Astrocyte of the spinal cord (primary cell): ENCODE results near the gene CD58.
A peak's percentile ranks its signal among the peaks of the same experiment; 100 is the strongest.
"Not testable (repeated sequence)": the region's sequence is repeated elsewhere in the genome, so short reads cannot be mapped to it uniquely, and the experiment has no call there.

Experiments used
- DNase-seq: peaks from one replicate; pipeline ENCODE4 v3.0.0; 2011; ENCODE audit warnings: low read depth, low spot score
- H3K4me3 ChIP-seq: 2 replicates; pipeline ENCODE4 v1.5.1; 2011; ENCODE audit warnings: low read depth, mild to moderate bottlenecking, low read length, moderate library complexity
- CTCF ChIP-seq: IDR thresholded peaks from 2 replicates; pipeline ENCODE4 v1.5.1; 2012; ENCODE audit warnings: low read depth, mild to moderate bottlenecking, low read length, inconsistent platforms
- in situ Hi-C: cut with HindIII; loops from 2 replicates; pipeline ENCODE4 v1.10.0; 2017; ENCODE audit warnings: low sequenced_read_pairs

The CD58 gene

GRCh38 chr1:116570358-116571214, at the start of gene CD58:
TSS of gene CD58 (minus strand) at chr1:116571026. CDS start at chr1:116570972, 54 bp downstream.
- in situ Hi-C loops = no loop called here
- H3K4me3 ChIP-seq = peak within 1 kb of the TSS; percentile 76
- DNase-seq = peak; percentile 84
- TF ChIP-seq CTCF = peak; percentile 58

DNA sequence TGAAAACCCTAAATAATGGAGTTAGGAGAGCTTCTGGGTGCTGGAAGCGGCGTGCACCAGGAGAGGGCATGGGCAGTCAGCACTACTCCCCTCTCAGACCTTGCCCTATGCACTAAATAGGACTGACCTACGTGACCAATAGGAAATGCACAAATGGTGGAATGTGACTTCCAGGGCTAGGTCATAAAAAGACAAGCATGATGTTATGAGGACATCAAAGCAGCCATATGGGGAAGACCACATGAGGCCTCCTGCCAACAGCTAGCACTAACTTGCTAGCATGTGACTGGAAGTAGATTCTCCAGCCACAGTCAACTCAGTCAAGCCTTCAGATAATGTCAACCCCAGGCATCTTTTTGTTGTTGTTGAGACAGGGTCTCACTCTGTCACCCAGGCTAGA, 49.6 kb upstream of the CD58 start:
- in situ Hi-C loops, H3K4me3 ChIP-seq, DNase-seq: not testable (repeated sequence)

- in situ Hi-C loops, H3K4me3 ChIP-seq, DNase-seq: not testable (repeated sequence)
Measured at GRCh38 chr1:116619106-116619505, 48.3 kb upstream of the CD58 start.

DNA sequence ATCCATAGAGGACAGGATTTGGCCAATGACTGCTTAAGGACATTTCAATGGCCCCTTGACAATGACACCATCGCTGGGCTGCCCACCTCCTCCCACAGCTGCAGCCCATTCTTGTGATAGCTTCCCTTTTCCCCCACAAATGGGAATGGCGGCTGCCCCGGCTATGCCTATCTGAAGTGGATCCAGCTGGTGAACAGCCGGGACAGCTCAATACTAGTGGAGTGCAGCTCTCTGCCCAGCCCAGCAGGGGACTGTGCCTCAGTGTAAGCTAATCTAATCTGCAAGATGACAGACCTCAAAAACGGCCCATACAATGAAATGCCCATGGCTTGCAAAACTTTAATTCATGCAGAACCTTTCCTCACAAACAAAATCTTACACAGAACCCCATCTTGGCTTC, 47.0 kb upstream of the CD58 start:
- DNase-seq, in situ Hi-C loops, H3K4me3 ChIP-seq: not testable (repeated sequence)

DNA sequence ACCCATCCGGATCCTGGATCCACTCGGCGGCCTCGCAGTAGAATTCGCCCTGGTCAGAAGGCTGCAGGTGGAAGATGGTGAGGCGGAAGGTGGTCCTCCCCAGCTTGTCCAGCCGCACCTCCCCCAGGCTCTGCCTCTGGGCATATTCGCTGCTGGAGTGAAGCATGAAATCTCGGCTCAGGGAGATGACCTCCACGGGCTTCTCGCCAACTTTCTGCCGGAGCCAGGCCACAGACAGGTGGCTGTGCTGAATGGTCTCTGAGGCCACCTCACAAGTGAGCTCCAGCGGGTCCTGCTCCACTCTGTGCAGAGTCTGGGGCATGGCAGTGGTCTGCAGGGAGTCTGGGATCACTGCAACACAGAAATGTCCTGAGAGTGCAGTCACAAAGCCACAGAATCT, 43.0 kb upstream of the CD58 start:
- H3K4me3 ChIP-seq, DNase-seq, in situ Hi-C loops: not testable (repeated sequence)

- DNase-seq, H3K4me3 ChIP-seq, in situ Hi-C loops: not testable (repeated sequence)
Measured at GRCh38 chr1:116609801-116610371, 39.1 kb upstream of the CD58 start.

GRCh38 chr1:116608841-116609240, 38.0 kb upstream of the CD58 start:
- H3K4me3 ChIP-seq, in situ Hi-C loops, DNase-seq: not testable (repeated sequence)

- DNase-seq, H3K4me3 ChIP-seq, in situ Hi-C loops: not testable (repeated sequence)
Measured at GRCh38 chr1:116608151-116608550, 37.3 kb upstream of the CD58 start.

- H3K4me3 ChIP-seq, DNase-seq, in situ Hi-C loops: not testable (repeated sequence)
Measured at GRCh38 chr1:116607463-116607862, 36.6 kb upstream of the CD58 start.

- H3K4me3 ChIP-seq, in situ Hi-C loops, DNase-seq: not testable (repeated sequence)
Measured at GRCh38 chr1:116606067-116606466, 35.2 kb upstream of the CD58 start.

DNA sequence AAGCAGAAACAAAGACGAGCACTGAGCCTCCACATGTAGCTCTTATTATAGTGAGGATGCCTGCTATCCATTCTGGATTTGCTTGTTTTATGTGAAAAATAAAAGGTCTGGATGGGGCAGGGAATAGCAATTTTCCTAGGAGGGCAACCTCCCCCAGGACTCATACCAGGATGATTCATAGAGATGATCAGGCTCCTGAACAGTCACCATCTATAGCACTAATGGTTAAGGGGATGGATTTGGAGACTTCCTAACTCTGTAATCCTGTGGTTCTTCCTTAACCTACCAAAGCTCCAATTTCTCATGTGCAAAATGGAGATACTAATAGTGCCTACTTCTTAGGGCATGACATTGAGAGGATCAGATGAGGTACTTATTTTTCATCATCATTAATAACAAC, 34.5 kb upstream of the CD58 start:
- TF ChIP-seq CTCF = no peak
- H3K4me3 ChIP-seq = no peak overlapping the region
- in situ Hi-C loops = no loop called here
- no peak for DNase-seq

DNA sequence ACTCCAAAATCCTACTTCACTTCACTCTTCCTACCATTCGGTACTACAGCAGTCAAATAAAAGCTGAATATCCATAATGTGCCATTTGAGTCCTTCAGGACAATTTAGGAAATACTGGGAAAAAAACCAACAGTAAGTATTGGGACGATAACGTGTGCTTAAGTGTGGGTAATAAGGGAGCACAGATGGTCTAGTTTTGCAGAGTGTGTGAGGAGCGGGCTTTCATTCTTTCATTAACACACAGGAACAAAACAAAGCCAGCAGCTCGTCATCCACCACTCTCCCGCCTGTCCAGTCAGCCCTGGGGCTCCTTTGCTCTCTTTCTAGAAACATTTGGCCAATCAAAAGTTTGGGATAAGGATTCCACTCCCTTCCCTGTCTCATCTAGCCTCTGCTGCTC, 33.6 kb upstream of the CD58 start:
- H3K4me3 ChIP-seq, DNase-seq, in situ Hi-C loops: not testable (repeated sequence)

GRCh38 chr1:116603646-116604045, 32.8 kb upstream of the CD58 start:
- in situ Hi-C loops, H3K4me3 ChIP-seq: not testable (repeated sequence)

GRCh38 chr1:116599369-116599768, 28.5 kb upstream of the CD58 start:
- in situ Hi-C loops, DNase-seq, H3K4me3 ChIP-seq: not testable (repeated sequence)

More at GRCh38 chr1:116603646-116604045, 32.8 kb upstream of the CD58 start:
- not testable (repeated sequence) for DNase-seq

- DNase-seq, H3K4me3 ChIP-seq, in situ Hi-C loops: not testable (repeated sequence)
Measured at GRCh38 chr1:116598420-116599036, 27.7 kb upstream of the CD58 start.
